ENCODE measurements around the gene AGAP3.
A peak's percentile ranks its signal among the peaks of the same experiment; 100 is the strongest.

The AGAP3 gene

DNA sequence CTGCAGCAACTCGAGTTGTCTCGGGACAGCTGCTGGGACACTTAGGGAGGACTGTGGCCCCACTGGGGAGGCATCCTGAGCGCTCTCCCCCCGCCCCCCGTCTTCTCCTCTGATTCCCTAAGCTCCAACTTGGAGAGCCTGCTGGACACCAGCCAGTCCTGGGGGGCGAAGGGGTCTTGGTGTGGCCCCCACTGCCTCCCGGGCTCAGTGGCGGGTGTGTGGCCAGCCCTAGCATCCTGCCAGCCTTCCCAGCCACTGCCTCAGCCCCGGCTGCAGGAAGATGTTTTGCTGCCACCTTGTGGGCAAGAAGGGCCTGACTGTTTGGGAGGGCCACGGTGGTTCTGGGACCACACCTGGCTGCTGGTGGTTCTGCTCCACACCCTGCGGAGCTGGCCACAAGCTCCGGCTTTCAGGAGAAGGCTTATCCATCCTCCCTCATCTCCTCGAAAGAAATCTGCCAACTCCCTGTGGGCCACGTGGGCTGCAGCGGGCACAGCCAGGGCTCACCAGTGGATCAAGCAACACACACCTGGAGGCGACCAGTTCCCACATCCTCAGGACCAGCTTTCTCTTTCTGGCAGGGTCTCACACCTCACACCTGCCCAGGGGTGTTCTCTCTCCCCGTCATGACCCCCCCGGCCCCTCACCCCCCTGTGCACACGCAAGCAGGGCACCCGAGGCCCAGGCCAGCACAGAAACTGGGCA lies 24.8 kb downstream of the AGAP3 start:
- DNase-seq = peak; percentile 49

DNA sequence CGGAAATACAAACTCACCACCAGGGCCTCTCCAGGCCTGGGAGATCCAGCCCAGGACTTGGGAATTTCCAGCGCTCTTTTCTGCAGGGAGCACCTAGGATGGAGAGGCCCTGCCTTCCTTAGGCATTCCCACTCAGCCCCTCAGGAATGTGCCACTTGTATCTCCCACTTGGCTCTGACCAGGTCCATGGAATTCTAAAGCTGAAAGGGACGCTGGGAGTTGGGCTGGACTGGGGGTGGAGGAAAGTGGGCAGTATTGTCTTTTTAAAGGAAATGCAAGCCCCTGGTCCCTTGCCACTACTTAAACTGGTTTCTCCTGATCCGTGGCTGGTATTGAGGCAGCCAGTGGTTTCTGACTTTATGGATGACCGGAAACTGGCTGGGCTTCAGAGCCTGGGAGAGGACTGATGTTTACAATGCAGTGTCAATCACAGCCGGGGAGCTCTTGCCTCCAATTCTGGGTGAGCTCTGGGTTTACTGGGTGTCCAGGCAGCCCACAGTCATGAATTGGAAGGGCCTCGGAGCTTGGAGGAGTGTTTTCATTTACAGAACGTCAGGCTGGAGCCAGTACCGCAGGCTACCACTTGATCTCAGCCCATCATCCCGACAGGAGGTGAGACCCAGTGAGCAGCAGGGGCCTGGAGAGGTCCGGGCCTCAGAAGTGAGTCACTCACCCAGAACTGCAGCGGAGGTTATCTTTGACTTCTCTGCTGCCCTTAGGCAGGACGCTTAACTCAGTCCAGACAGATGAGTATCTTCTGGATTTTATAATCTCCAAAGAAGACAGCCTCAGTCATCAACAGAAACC lies 27.3 kb downstream of the AGAP3 start:
- no peak for DNase-seq

DNA sequence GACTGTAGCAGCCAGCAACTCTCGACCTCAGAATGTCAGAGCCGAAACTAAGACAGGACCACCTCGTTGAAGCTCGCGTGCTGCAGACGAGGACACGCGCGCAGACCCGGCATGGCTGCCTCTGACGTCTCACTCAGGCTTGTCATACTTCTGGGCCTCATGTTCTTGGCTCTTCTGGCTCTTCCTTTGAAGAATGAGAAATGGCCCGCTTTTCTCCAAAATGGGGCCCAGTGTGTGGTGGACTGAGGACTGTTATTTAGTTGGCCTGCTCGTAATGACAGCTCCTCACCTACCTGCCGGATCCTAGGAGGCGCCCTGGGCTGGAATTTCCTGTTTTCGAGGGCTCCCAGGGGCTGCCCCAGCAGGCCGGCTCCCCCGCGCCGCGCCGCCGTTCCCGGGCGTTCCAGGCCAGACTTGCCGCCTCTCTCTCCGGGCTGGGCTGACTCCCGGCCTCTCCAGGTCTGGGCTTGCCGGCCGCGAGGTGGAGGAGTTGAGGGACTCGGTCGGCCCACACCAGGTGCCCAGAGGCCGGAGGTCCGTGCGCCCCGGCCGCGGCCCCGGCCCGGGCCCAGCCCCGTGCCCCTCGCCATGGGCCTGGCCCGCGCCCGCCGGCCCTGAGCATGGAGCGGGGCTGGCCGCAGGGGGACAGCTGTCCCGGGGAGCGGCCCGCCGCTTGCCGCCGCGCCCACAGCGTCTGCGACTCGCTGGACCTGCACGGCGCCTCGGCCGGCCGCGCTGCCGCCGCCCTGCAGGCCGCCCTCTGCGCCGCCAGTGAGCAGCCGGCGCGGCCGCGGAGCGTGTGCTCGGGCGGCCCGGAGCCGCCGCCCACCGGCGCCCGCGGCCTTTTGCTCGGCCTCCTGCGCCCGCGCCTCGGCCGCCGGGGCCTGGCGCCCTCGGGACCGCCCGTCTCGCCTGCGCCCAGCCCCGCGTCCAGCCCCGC lies 28.1 kb downstream of the AGAP3 start:
- DNase-seq = no peak

DNA sequence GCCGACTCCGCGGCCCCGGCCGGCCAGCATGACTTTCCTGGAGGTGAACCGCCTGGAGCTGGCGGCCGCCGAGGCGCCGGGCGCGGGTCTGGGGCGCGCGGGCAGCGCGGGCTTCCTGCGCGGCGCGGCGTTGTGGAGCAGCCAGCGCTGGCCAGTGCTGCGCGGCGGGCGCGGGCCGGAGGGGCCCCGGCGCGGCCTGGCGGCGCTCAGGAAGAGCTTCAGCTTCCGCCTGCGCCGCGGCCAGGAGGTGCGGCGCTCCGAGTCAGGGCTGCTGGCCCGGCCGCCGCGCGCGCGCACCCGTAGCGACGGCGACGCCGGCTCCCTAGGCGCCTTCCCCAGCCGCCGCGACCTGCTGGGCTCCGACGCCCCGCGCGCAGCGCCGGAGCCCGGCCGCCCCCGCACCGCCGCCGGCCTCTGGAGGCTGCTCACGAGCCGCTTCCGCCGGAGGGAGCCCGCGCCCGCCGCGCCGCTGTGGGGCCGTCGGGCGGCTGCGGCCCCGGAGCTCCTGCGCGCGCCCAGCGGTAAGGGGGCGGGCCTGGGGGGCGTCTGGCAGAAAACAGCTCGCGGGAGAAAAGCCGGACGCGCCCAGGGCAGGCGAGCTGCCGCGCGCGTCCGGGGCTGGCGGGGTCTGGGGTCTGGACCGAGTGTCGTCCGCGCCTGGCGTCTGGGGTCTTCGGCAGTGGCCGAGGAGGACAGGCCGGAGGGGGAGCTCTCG lies 29.0 kb downstream of the AGAP3 start:
- DNase-seq = no peak

DNA sequence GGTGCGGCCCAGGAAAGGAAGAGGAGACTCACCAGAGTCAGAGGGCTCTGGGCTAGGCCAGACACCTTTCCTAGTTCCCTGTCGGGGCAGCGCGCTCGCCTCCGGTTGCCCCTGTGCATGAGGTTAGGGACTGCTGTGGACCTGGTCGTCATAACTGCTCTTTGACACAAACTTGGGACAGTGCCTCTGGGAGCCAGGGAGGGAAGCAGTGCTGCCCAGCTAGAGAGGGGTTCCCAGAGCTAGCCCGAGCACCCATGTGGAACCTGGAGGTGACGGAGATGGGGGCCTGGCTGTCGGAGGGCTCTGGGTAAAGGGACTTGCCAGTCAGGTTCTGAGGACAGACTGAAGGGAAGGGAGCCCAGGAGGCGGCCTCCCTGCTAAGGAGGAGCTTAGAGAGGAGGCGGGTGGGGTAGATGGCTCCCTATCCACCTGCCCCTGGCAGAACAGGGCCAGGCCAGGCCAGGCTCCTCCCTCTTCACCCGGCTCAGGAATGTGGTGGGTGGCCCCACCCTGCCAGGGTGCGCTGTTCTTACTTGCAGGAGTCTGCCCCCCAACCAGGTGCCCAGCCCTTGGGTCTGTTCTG lies 29.7 kb downstream of the AGAP3 start:
- no peak for DNase-seq

DNA sequence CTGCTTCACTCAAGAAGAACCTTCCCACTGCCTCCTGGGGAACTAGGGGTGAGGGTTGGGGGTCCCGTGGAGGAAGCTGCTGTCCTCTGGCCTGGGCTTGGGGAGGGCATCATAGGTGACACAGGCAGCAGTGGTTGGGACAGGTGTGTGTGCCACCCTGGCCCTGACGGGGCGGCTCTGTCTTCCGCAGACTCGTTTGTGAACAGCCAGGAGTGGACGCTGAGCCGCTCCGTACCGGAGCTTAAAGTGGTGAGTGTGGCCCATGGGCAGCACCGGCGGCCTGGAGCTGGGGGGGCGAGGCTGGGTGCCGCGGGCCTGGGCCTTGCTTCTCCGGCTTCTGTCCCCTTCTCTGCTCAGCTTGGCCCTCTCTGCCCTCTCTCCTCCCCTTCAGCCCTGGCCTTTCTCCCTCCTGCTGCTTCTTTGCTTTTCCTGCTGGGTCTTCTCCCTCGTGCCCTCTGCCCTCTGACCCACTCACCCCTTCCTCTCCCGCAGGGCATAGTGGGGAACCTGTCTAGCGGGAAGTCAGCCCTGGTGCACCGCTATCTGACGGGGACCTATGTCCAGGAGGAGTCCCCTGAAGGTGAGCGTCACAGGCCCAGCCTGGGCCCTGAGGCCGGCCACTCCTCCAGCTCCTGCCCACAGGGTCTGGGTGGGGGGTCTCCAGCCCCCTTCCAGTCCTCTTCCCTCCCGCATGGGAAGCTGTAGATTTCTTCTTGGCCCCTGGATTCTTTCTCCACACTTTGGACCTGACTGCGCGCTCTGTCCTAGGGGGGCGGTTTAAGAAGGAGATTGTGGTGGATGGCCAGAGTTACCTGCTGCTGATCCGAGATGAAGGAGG lies 30.5 kb downstream of the AGAP3 start:
- DNase-seq = no peak

DNA sequence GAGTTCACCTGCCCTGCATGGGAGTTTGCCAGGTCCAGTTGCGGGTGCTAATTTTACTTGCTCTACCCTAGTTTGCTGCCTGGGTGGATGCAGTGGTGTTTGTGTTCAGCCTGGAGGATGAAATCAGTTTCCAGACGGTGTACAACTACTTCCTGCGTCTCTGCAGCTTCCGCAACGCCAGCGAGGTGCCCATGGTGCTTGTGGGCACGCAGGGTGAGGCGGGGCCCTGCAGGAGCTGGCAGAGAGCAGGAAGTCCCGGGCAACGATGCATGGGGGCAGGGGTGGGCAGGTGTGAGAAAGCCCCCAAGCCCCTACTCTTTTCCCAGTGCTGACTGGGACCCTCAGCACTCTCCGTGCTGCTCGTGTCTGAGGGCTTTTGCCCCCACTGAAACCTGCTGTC lies 31.3 kb downstream of the AGAP3 start:
- no peak for DNase-seq

DNA sequence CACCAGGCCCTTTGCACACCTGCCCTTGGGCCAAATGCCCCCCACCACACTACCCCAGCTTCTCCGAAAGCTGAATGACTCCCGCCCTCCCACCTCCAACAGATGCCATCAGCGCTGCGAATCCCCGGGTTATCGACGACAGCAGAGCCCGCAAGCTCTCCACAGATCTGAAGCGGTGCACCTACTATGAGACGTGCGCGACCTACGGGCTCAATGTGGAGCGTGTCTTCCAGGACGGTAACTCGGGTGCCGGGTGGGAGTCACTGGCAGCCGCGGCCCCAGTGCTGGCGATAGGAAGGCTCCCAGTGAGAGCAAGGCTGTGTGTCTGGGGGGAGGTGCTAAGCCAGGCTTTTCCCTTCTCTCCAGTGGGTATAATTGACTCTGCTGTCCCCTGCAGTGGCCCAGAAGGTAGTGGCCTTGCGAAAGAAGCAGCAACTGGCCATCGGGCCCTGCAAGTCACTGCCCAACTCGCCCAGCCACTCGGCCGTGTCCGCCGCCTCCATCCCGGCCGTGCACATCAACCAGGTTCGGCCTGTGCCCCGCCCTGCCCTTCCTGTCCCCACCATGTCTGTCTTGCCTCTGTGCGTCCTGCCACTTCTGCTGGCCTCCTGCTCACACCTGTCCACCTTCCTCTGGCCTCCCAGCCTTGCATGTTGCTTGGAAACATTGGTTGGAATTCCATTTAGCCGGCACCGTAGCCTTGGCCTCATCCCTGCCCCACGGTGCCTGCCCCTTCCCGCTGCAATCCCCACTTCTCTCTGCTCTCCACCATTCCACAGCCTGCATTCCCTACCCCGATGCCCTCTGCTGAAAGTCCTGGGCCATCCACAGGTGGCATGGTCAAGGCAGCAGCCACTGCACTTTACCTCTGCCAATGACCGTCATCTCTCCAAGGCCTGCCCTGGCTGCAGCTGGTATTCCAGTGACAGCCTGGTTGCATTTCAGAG lies 32.1 kb downstream of the AGAP3 start:
- DNase-seq = no peak

DNA sequence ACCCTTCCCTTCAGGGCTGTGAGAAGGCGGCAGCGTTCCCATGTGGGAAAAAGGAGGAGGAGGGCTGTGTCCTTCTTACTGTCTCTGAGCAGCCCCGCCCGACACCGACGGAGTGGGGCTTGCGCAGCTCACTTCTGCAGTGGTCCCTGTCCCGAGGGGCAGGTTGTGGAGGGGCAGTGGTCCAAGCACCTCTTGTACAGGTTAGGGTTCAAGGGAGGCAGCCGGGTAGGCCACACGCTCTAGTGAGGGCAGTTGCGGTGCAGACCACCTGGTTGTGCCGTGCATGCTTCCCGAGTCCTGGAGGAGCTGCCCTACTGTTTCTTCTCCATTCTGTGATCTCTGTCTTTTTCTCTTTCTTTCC lies 32.8 kb downstream of the AGAP3 start:
- no peak for DNase-seq

DNA sequence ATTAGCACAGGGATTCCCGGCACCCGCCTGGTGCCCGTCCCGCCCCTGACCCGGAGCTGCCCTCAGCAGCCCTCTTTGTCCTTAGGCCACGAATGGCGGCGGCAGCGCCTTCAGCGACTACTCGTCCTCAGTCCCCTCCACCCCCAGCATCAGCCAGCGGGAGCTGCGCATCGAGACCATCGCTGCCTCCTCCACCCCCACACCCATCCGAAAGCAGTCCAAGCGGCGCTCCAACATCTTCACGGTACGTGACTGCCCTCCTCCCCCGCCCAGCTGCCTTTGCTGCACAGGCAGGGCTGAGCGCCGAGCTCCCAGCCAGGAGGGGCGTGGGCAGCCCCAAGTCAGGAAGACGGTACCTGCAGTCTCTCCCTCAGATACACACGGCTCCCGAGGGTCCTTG lies 33.6 kb downstream of the AGAP3 start:
- no peak for DNase-seq

DNA sequence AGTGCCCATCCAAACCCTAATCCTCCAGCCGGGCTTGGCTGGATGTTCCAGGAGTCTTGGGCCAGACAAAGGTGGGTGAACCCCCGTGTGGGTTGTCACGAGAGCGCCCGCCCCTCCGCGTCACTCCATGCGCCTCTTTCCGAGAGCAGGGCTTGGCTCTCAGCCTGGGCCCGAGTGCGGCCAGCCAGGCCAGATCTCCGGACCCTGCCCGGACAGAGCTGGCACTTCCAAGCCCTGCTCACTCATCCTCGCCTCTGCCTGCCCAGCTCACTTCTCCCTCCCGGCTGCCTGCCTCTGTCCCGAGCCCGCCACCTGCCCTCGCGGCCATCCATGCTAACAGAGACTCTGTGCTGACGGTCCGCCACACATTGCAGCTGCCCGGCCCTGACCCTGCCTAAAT lies 34.6 kb downstream of the AGAP3 start:
- DNase-seq = no peak

DNA sequence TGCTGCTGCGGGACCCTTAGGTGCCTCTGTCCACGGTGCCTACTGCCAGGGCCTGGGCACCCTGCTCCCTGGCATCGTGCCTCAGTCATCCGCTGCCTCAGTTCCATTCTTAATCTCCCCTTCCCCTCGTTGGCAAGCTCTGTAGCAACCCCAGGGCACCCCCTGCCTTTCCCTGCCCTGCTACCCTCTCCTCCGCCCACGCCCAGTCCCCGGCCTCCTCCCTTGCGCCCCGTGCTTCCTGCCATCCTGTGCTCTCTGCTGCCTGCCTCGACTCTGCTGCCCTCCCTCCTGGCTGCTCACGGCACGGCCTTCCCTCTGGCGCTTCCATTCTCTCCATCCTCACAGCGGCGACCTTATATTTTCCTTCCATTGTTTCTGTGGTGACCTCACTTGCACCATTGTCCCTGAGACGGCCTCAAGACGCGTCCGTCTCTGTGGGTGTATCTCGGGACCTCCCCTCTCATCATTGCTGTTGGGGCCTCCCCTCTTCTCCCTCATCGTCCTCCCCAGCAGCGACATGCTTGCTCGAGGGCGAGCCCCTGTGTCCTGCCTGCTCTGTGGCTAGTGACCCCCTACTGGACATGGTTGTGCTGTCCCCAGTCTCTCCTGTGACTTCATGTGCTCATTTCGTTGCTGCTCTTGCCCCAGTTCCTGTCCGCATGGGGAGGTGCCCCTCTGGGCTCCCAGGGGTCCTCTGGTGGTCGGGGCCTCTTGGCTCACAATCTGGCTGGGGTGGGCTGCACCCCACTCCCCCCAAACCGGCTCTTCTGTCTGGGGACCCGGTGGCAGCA lies 35.3 kb downstream of the AGAP3 start:
- no peak for DNase-seq

DNA sequence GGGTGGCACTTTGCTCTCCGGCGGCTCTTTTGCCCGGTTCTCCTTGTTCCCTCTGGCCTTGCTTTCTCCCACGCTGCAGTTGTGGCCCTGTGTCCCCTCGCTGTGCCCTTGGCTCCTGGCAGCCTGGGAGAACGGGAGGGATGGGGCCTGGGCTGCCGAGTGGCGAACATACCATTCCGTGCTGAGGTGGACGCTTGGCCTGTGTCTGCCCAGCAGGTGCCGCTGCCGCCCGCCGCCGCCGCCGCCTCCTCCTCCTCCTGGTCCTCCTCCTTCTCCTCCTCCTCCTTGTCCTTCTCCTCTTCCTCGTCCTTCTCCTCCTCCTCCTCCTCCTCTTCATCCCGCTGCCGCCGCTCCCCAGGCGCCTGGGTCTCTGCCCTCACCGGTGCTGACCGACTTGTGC lies 36.0 kb downstream of the AGAP3 start:
- no peak for DNase-seq

DNA sequence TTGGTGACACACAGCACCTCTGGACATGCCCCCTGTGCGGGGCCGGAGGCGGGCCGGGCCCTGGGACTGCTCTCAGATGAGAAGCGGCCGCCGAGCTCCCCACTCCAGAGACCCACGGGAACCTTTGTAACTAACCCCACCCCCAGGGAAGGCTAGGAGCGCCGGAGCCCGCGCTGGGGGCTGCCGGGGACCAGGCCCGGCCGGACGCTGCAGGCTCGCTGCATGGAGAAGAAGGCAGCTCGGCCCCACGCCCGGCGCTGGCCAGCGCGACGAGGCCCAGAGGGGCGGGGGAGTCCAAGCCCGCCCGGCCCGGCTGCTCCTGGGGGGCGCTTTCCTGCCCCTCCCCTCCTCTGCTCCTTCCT lies 36.5 kb downstream of the AGAP3 start:
- DNase-seq = no peak

DNA sequence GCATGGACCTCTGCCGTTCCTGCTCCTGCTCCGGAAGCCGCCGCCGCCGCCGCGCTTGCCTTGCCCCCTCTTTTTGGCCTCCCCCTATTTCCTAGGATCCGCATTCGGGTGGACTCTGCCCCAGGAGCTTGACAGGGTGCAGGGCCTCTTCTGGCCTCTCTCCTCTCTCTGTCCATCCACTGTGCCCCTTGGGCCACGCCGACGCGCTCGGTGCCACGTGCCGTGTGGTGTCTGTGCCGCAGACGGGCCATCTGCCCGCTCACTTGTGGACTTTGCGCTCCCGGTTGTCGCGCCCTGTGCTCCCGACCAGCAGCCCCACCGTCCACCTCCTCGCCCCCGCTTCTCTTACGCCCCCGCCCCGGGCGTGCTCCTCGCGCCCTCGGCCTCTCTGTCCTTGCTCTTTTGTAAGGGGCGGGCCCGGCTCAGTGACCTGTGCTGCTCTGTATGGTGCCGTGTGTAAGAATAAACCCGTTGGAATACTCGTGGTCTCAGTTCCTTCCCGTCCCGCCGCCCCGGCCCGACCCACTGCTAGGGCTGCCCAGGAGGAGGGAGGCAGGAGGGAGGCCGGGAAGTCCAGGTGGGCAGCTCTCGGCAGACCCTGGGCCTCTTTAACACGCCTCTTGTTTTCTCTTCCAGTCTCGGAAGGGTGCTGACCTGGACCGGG lies 37.0 kb downstream of the AGAP3 start:
- DNase-seq = no peak

DNA sequence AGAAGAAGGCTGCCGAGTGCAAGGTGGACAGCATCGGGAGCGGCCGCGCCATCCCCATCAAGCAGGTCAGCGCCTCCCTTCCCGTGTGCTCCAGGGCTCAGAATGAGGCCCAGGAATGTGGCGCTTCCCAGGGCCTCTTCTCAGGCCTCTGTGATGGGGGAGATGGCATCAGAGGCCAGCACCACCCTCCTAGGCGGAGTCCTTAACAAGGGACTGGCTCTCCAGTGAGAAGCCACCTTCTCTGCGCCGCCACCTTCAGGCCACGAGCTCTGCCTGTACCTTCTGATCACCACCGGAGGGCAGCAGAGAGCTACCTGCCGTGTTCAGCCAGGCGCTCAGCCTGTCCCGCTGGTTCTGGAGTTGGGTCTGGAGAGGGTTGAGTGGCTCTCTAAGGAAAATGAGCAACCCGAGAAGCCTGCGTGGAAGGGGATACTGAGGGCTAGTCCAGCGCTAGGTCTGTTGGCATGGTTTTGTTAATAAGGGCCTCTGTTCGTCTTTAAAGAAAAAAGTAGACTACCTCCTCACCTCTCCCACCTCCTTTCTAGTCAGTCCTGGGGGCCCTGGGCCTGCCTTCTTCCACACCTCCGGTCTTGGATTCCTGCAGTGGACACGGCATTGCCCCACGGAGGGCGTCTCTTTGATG lies 37.7 kb downstream of the AGAP3 start:
- peak; percentile 48 for DNase-seq

DNA sequence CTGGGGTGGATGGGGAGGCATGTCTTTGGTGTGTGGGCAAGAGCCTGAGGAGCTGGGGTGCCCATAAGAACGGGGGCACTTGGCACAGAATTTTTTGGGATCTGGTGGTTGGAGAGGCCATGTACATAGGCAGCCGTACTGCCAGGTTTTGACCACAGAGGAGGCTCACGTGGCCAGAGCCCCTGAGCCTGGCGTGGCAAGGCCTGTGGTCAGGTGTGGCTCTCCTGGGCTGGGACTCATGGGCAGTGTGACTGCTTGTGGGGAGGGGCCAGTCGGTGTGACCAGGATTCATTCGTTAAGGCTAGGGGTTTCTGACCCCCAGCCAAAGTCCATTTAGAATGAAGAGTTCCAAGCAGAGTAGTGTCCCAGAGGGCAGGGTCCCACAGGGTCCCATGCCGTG lies 38.2 kb downstream of the AGAP3 start:
- DNase-seq = no peak

DNA sequence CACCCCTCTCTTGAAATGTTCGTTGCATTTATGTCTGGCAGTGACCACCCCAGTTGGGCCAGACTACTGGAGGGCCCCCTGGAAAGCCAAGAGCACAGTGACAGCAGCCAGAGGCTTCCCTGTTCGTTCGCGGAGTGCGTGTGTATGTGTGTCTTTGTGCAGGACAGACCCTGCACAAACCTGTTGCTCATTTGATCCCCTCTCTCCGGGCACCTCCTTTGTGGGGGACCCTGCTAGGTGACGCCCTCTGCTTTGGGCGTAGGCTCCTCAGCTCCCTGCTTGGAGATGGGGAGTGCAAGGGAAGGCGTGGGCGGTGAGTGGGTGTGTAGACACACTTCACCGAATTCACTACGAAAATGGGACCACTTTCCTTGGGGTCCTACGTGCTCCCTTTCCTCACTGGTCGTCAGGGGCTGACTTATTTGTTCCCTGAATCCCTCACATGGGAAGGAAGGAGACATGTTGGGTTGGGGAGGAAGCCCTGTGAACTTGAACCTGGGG lies 38.7 kb downstream of the AGAP3 start:
- DNase-seq = no peak

Measured in NCI-H2171 (cell line).